ENCODE results near the gene CRYAB.

Gene CRYAB

DNA sequence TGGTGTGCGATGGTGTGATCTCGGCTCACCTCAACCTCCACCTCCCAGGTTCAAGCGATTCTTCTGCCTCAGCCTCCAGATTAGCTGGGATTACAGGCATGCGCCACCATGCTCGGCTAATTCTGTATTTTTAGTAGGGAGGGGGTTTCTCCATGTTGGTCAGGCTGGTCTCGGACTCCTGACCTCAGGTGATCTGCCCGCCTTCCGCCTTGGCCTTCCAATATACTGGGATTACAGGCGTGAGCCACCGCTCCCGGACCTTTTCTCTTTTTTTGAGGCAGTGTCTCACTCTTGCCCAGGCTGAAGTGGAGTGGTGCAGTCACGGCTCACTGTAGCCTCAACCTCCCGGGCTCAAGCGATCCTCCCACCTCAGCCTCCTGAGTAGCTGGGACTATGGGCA lies 21.6 kb upstream of the CRYAB start:
- DNase-seq = peak; percentile 50

DNA sequence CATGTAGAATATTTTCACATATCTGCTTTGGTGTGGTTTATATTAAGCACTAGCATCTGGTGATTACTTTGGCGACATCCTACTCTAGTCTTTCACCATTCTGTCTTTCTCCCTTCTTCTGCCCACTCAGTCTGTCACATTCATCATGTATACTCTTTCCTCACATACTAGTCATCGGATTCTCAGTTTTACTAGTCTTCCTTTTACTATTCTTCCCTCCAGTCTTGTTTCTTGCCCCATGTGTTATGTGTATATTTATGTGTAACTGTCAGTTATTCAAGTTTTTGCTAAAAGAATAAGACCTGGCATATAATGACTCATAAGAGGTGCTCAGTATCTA lies 21.0 kb upstream of the CRYAB start:
- no peak for DNase-seq

DNA sequence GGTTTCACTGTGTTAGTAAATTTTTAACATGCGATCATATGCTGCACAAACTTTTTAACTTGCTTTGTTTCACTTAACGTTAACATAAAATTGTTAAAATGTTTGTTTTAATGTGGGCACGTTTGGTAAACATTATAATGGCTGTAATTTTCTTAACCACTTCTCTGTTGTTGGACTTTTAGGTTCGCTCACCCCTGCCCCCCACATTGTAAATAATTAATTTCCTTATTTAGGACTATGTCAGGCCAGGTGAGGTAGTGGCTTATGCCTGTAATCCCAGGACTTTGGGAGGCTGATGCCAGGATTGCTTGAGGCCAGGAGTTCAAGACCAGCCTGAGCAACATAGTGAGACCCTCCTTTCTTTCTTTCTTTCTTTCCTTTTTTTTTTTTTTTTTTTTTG lies 18.9 kb upstream of the CRYAB start:
- DNase-seq = no peak

DNA sequence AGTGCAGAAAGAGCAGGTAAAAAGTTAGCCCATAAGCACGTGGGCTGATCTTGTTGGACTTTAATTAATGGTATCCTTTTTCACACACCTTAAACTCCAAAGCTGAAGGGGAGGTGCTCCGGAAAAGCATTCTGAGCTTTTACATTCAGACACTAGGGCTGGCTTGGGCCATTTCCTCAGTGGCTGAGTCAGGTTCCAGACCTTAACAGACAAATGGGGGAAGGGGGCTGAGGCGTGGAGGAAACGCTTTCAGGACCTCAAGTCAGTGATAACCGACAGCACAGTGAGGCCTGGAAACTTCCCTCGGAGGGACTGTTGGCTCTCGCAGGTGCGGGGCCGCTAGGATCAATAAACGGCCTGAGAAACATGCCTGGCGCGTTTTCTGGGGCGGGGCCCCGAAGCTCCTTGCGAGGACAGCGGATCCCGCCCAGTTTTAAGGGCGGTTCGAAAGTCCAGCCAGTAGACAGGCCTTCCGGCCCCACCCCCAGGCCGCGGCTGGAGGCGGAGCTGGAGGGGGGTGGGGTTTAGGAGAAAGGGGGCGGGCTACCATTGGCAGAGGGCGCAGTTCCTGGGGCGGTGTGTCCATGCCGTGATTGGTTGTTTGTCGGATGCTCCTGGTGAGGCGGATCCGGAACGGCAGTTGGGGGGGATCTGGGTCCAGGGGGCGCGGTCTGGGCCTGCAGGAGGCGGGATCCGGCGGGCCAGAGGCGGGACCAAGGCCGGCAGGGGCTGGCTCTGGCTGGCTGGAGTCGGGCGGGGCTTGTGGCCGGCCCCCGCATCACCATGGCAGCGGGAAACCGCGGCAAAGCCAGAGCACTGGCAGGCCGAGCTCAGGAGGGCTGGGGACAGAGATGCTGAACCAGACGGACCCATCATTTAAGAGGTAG lies 15.2 kb upstream of the CRYAB start:
- DNase-seq = peak; percentile 98

DNA sequence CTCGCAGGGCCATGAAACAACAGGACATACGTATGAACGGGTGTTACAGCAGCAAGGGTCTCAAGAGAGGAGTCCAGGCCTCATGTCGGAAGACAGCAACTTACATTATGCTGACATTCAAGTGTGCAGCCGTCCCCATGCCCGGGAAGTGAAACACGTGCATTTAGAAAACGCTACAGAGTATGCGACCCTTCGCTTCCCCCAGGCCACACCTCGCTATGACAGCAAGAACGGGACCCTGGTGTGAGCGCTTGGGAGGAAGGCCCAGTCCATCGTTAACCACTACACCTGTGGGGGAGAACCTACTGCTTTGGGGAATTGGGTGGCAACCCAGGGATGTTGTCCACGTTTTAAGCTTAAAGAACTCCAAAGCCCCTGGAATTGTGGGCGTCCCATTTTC lies 14.4 kb upstream of the CRYAB start:
- DNase-seq = no peak

DNA sequence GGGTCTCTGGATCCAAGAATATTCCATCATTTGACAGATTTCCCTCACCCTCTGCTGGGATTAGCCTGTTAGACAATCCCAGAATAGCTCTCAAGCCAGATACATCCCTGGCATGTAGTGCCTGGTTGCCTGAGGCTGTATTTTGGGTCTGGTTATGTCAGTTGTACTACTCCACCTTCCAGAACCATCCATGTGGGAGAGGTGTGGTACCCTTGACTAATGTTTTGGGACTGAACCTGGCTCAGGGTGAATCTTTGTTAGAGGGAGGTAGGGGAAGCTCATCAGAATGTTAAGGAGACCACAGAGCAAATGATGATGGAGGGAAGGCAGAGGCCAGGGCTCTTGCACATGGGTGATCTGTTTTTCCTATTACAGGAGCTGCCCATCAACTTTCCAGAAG lies 12.4 kb upstream of the CRYAB start:
- DNase-seq = no peak

DNA sequence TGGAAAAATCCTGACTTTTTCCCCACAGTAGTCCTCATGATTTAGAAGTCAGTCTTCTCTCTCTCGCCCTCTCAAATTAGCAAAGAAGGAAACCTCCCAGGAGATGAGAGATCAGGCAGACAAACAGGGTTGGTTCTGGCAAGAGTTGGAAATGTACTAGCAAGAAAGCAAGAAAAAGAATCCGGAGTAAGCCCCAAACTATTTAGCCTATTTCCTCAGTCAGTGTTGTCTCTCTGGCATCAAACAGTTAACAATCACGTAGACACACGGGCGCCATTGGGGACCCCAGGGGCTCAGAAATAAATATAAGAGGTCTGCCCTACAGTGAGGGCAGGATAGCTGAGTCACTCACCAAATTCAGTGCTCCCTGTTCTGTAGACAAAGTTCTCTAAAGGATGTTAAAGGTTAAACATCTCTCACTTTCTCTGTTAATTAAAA lies 11.8 kb upstream of the CRYAB start:
- no peak for DNase-seq

DNA sequence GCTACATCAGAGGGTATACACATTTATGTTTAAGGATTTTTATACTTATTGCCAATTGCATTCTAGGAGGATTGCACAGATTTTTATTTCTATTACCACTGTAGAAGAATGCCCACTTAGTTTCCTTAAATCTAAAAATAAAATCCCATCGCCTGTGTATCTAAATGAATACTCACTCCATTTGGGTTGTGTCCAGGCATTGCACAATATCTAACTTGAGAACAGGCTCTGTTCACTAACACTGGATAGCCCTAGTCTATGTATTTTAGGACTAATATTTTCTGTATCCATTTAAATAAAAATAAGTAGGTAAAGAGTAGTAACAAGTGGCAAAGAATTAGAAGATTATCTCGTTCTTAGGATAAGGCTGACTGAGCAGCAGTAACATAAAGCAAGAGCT lies 11.2 kb upstream of the CRYAB start:
- no peak for DNase-seq

- DNase-seq = no peak
These were observed 10.1 kb upstream of the CRYAB start for GRCh38 chr11:111921541-111922230.

- no peak for DNase-seq
These were observed 9.3 kb upstream of the CRYAB start for GRCh38 chr11:111920908-111921307.

GRCh38 chr11:111918390-111919256 lies 7.1 kb upstream of the CRYAB start, which contains the start of gene C11orf52:
TSS of gene C11orf52 (plus strand) at chr11:111918913. CDS start at chr11:111918973, 60 bp downstream.
- DNase-seq = no peak

DNA sequence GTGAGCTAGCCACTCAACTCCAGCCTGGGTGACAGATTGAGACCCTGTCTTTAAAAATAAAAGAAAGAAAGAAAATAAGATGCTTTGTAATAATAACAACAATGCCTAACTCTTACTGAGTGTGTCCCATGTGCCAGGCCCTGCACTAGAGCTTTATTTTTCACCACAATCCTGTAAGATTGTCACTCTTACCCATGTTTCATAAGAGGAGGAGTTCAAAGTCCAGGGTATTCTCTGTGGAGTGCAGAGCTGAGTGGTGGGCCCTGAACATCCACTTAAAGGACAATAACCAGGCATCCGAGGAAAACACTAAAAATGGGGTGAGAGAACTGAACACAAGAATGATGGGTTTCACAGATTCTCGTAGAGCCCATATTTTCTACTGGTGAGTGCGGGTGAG lies 6.2 kb upstream of the CRYAB start:
- DNase-seq = no peak

- DNase-seq = no peak
These were observed 5.7 kb upstream of the CRYAB start for GRCh38 chr11:111917312-111917711.

- DNase-seq = no peak
These were observed 5.2 kb upstream of the CRYAB start for GRCh38 chr11:111916768-111917167.

- DNase-seq = no peak
These were observed 2.4 kb upstream of the CRYAB start for GRCh38 chr11:111913997-111914396.

DNA sequence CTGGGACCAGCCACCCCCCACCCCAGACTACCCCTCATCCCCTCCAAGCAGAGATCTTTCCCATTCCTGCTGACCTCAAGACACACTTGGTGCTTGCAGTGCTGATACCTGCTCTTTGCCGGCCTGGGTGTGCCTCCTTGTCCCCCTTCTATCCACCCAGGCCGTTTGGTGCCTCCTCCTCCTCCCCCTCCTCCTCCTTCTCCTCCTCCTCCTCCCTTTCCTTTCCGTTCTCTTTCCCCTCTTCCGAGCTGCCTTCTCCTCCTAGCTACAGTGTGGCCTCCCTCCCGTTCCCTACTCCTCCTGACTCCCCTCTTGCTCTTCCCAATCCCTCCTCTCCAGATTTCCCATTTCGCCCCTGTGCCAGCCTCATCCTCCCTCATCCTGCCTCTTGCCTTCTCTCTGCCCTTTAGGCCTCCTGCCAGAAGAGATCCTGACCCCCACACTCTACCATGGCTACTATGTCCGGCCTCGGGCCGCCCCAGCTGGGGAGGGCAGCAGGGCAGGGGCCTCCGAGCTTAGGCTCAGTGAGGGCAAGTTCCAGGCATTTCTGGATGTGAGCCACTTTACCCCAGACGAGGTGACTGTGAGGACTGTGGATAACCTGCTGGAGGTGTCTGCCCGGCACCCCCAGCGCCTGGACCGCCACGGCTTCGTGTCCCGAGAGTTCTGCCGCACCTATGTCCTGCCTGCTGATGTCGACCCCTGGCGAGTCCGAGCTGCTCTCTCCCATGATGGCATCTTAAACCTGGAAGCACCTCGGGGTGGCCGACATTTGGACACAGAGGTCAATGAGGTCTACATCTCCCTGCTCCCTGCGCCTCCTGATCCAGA lies 1.7 kb upstream of the CRYAB start:
- DNase-seq = no peak

DNA sequence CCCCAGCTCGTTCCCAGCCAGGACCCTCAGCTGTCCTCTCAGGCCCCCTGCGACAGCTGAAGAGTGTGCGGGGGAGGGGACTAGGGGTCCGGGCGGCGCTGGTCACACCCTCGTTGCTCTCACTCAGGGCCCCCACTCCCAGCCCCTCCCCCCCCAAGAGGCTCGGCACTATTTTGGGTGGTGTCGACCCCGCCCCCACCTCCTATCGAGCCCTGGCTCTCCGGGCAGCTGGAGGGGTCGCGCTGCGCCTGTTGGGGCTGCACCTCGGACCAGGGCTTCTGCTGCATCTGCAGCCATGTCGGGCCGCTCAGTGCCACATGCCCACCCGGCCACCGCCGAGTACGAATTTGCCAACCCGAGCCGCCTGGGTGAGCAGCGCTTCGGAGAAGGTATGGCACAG lies 965 bp upstream of the CRYAB start, which contains the start of gene HSPB2:
Gene HSPB2 (plus strand): TSS at position 200 of the 400 bp plus-strand sequence. CDS start 96 bp downstream, at position 296.
- no peak for DNase-seq

GRCh38 chr11:111910676-111911562 lies 651 bp downstream of the CRYAB start:
- DNase-seq = no peak

- DNase-seq = no peak
These were observed 2.2 kb downstream of the CRYAB start for GRCh38 chr11:111909378-111909777.

GRCh38 chr11:111908639-111909305 lies 2.8 kb downstream of the CRYAB start:
- no peak for DNase-seq

GRCh38 chr11:111906680-111907079 lies 4.9 kb downstream of the CRYAB start:
- no peak for DNase-seq
